HPDE6-E6E7 (cell line): Measurements from ENCODE around the gene DNAJC6.
"Not testable (repeated sequence)": the region's sequence is repeated elsewhere in the genome, so short reads cannot be mapped to it uniquely, and the experiment has no call there.

Experiments
- DNase-seq: peaks from one replicate; pipeline ENCODE4 v3.0.0; 2011; ENCODE audit warnings: missing footprints; ENCODE audit errors: extremely low spot score

The DNAJC6 gene

GRCh38 chr1:65355031-65355712, 45.8 kb downstream of the DNAJC6 start:
- DNase-seq: no peak

GRCh38 chr1:65357291-65357960, 48.1 kb downstream of the DNAJC6 start:
- DNase-seq: no peak

GRCh38 chr1:65359888-65360287, 50.5 kb downstream of the DNAJC6 start:
- DNase-seq: no peak

- no peak for DNase-seq
Observed at GRCh38 chr1:65360648-65361047, 51.3 kb downstream of the DNAJC6 start.

GRCh38 chr1:65362545-65362944, 53.2 kb downstream of the DNAJC6 start:
- peak; percentile 11 for DNase-seq

- DNase-seq: no peak
Observed at GRCh38 chr1:65363484-65363883, 54.1 kb downstream of the DNAJC6 start.

GRCh38 chr1:65368403-65368802, 59.1 kb downstream of the DNAJC6 start:
- DNase-seq: no peak

- DNase-seq: no peak
Observed at GRCh38 chr1:65371544-65371943, 62.2 kb downstream of the DNAJC6 start.

- no peak for DNase-seq
Observed at GRCh38 chr1:65372557-65372956, 63.2 kb downstream of the DNAJC6 start.

- DNase-seq: no peak
Observed at GRCh38 chr1:65377496-65378246, 68.3 kb downstream of the DNAJC6 start.

GRCh38 chr1:65378247-65378946, 69.1 kb downstream of the DNAJC6 start:
- DNase-seq: no peak

- DNase-seq: not testable (repeated sequence)
Observed at GRCh38 chr1:65384426-65384825, 75.1 kb downstream of the DNAJC6 start.

- no peak for DNase-seq
Observed at GRCh38 chr1:65386439-65386838, 77.1 kb downstream of the DNAJC6 start.

GRCh38 chr1:65387821-65388220, 78.5 kb downstream of the DNAJC6 start:
- no peak for DNase-seq

- no peak for DNase-seq
Observed at GRCh38 chr1:65388908-65389695, 79.8 kb downstream of the DNAJC6 start.

- DNase-seq: no peak
Observed at GRCh38 chr1:65392497-65392896, 83.2 kb downstream of the DNAJC6 start.

GRCh38 chr1:65393347-65393746, 84.0 kb downstream of the DNAJC6 start:
- DNase-seq: peak; percentile 47

GRCh38 chr1:65393928-65394327, 84.6 kb downstream of the DNAJC6 start:
- DNase-seq: no peak

- DNase-seq: no peak
Observed at GRCh38 chr1:65395887-65396612, 86.7 kb downstream of the DNAJC6 start.

GRCh38 chr1:65398083-65398482, 88.7 kb downstream of the DNAJC6 start:
- DNase-seq: no peak

GRCh38 chr1:65399003-65399402, 89.7 kb downstream of the DNAJC6 start:
- no peak for DNase-seq
